ENCODE data around the gene TEX22.

Gene TEX22

DNA sequence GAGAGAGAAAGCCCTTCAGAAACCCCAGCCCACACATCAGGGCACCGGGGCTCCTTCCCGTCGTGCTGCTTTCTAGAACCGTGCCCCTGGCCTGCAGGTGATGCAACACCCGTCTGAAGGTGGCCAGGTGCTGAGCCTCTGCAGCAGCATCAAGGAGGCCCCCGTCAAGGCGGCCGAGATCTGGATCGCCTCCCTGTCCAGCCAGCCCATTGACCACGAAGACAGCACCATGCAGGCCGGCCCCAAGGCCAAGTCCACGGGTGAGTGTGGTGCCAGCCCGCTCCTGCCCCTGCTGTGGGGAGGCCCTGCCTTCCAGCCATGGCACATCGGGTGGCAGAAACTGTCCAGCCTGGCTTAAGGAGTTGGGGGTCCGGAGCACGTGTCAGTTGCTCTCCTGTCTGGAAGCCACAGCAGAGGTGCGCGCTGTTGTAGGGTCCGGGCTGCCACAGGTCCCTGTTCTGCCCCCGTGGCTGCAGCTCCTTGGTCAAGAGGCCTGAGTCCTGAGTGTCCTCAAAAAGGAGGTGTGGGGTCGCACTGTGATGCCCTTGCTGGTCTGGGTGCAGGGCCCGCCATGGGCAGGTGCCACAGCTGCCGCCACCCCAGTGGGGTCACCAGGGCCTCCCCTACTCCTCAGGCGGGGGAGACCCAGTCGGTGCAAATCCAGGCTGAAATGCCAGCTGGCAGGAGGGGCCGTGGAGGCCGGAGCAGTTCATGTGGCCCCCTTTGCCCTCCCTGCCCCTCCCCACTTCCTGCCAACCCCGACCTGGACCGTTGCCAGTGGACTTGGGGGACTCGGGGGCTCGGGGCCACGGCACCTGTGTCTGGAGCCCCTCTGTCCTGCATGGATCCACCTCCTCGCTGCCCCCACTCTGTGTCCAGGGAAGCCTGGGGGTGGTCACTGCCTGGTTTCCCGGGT lies 31.0 kb upstream of the TEX22 start:
- no peak for DNase-seq

DNA sequence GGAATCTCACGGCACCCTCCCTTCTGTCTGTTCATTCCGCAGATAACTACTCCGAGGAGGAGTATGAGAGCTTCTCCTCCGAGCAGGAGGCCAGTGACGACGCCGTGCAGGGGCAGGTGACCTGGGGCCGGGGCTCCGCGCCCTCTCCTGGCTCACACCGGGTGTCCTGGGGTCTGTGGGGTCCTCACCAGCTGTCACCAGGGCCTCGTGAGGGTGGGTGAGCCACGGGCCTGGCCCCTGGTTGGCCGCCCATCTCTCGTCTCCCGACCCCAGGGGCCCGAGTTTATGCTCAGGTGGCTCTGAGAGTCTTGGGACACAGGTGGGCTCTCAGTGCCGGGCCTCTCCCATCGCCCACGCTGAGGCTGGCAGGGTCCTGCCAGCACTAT lies 30.3 kb upstream of the TEX22 start:
- DNase-seq = no peak

DNA sequence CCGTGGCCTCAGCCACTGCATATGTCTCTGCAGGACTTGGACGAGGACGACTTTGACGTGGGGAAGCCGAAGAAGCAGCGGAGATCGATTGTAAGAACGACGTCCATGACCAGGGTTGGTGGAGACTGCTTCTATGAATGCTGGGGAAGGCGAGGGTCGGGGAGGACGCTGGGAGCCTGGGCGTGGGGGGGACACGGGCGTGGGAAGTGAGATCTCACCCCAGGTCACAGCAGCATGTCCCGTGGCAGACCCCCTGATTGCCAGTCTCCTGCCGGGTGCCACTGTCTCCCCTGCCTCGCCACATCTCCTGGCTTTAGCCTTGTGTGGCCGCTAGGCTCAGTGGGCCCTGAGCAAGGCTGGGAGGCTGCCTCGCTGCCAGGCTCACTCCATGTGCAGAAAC lies 29.9 kb upstream of the TEX22 start:
- DNase-seq = no peak

DNA sequence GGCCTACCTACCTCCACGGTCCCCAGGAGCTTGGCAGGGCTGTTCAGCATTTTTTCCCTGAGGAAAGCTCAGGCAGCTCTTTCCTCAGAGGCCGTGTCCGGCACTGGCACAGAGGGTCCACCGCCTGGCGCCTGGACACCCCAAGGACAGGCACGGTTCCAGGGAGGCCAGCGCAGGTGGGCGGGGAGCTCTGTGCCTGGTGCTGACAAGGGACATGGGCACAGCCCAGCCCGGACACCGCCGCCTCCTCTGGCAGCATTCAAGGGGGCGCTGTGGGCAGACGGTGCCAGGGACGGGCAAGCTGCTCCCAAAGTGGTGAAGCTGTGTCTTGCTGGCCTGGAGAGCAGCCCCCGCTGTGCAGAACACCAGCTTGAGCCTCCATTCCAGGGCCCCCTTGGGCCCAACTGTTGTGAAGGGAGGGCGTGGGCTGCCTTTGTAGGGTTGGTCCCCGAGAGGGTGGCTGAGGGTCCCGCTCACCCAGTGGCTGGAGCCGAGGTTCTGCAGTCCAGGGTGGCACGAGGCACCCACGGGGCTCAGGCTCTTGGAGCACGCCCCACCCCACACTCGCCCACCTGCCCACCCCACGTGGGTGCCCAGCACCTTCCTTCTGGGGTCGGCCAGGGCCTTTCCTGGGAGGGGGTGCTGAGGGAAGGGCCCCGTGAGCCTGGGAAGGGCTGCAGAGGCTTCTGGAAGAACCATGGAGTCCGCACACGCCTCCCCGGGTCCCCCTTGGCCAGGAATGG lies 29.3 kb upstream of the TEX22 start:
- DNase-seq = no peak

DNA sequence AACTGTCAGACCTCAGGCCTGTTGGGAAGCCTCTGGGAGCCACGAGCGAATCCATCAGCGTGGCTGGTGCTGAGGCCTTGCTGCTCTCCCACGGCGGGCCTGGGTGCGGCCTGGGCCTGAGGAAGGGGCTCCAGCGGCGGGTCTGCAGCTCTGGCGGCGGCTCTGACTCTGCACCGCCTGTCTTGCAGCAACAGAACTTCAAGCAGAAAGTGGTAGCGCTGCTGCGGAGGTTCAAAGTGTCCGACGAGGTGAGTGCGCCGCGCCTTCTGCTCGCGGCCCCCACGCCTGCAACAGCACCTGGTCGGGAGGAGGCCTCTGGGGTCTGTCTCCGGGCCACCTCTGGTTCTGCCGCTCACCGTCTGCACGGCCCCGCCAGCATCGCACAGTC lies 28.7 kb upstream of the TEX22 start:
- DNase-seq = no peak

DNA sequence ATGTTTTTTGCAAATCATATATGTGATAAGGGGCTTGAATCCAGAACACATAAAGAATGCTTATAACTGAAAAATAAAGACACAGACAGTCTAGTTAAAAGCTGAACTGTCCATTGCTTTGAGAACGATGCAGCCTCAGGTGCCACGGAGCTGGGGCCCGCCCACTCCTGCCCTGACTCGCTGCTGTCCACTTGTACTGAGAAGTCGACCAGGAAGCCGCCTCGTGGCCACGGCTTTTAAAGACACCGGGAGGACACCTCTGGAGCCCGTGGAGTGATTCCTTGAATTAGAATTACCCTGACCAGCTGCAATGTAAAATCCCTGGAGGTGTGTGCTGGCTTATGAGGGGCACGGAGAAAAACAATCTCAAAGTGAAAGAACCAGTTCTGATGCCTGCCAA lies 23.9 kb upstream of the TEX22 start:
- no peak for DNase-seq

DNA sequence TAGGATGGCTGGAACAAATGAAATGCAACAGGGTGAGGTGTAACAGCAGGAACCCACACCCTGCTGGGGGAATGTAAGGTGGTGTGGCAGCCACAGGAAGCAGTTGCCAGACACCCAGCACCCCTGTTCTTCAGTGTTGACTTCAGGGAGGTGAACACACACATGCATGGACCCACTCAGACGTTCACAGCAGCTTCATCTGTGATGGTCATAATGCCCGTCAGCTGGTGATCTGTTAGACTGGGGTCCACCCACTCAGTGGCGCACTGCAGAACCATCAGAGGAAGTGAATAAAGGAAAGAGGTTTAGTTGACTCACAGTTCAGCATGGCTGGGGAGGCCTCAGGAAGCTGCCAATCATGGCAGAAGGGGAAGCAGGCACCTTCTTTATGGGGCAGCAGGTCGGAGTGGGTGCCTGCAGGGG lies 22.7 kb upstream of the TEX22 start:
- DNase-seq = no peak

DNA sequence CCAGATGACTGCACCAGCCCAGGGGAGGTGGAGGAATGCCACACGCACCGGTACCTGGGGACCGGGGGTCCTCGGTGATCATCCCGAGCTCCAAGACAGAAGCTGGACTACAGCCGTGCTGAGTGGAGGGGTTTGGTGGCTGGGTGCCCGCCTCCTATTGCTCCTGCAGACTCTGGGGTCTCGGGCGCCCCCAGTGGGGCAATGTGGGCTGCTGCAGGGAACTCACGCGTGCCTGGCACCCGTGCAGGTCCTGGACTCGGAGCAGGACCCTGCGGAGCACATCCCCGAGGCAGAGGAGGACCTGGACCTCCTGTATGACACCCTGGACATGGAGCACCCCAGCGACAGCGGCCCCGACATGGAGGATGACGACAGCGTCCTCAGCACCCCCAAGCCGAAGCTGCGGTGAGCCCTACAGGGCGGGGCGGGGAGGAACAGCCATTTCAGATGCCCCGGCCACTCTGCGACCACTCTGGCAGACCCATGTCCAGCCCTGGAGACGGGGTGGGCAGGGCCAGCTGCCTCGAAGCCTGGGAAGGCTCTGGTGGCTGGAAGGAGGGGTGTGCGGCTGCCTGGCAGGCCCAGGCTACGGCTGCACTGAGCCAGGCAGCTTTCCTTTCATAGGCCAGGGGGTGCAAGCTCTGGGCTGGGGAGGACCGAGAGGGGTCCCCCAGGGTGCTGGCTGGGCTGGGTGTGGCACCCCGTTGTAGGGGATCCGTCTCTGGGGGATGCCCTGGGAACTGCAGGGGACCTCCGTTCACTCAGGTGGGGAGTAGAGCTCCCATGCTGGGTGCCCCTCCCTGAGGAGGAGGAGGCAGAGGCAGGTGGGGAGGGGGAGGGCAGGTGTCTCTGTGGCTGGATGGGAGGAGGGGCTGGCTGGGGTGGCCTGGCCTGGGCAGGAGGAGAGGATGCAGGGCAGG lies 21.6 kb upstream of the TEX22 start:
- no peak for DNase-seq

DNA sequence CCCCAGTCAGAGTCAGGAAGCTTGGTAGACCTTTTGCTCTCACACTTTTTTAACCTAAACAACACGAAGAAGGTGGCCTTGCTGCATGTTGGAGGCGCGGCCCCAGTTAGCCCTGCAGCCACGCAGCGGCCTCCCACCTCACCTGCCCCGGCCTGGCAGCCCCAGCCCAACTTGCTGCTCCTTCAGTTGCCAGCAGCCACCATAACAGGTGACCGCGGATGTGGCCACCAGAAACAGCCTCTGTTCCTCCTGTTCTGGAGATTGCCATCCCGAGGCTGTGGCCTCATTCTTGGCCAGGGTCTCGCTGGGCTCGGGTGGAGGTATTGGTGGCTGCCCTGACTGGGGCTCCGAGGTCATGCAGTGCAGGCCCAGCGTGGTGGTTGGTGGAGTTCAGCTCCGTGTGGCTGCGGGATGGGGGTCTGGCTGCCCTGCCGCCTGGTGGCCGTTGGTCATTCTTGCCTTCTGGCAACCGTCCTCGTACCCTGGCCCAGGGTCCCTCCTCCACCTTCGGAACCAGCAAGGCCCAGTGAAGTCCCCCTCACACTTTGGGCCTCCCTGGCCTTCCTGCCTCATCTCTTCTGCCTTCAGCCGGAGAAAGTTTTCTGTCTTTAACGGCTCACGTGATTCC lies 20.7 kb upstream of the TEX22 start:
- DNase-seq = no peak

DNA sequence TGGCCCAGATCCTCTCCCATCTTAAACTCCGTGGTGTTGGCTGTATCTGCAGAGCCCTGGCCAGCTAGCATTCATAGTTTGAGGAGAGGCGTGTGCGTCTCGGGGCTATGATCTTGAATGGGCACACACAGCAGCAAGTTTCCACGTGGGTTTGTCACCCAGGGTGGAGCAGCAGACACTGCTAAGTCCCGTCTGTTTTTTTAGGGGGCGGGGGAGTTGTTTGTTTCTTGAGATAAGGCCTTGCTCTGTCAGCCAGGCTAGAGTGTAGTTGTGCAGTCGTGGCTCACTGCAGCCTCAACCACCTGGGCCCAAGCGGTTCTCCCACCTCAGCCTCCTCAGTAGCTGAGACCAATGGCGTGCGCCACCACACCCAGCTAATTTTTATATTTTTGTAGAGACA lies 20.1 kb upstream of the TEX22 start:
- DNase-seq = no peak

DNA sequence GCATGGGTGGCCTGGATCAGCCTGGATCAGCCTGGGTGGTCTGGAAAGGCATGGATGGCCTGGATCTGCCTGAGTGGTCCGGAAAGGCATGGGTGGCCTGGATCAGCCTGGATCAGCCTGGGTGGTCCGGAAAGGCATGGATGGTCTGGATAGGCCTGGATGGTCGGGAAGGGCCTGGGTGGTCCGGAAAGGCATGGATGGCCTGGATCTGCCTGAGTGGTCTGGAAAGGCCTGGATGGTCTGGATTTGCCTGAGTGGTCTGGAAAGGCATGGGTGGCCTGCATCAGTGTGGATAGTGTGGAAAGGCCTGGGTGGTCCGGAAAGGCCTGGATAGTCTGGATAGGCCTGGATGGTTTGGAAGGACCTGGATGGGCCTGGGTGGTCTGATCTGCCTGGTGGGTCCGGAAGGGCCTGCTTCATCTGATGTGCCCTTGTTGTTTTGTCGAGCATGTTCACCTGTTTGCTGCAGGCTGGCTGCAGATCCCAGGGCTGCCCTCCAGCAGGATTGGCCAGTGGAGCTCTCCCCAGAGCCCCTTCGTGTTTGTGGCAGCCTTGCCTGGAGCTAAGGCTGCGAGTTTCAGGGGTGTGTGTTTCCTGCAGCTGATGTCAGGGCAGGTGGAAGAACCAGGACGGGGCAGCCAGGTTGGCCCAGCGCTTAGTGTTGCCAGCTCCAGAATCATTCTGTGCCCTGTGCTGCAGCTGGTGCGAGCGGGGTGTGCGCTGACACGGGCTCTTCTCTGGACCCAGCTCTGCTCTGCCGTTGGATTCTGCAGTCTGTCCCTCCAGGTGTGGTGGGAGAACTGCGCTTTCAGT lies 19.3 kb upstream of the TEX22 start:
- DNase-seq = no peak

DNA sequence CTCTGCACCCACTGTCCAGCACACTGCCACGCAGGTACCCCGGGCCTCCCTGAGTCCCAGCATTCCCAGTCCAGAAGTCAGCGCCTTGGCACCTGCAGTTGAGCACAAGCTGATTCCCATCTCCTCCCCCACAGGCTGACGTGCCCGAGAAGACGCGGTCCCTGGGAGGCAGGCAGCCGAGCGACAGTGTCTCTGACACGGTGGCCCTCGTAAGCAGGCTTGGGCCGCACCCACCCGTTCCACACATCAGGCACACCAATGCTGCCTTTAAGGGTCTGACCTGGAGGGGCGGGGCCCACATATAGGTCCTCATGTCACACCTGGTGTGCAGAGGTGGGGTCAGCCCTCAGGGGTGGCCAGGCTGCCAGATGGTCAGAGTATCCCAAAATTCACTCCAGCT lies 18.4 kb upstream of the TEX22 start:
- DNase-seq = no peak

DNA sequence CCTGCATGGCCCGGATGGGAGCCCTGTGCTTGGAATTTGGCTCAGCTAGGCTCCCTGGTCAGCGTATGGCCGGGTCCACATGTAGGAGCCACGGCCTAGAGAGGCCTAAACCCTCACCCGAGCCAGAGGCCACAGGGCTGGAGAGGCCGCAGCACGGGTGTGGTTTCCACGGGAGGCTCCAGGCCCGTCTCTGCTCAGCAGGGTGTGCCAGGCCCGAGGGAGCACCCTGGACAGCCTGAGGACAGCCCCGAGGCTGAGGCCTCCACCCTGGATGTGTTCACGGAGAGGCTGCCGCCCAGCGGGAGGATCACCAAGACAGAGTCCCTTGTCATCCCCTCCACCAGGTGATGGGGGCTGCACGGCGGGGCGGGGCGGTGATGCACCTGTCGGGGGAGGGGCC lies 17.6 kb upstream of the TEX22 start:
- no peak for DNase-seq

DNA sequence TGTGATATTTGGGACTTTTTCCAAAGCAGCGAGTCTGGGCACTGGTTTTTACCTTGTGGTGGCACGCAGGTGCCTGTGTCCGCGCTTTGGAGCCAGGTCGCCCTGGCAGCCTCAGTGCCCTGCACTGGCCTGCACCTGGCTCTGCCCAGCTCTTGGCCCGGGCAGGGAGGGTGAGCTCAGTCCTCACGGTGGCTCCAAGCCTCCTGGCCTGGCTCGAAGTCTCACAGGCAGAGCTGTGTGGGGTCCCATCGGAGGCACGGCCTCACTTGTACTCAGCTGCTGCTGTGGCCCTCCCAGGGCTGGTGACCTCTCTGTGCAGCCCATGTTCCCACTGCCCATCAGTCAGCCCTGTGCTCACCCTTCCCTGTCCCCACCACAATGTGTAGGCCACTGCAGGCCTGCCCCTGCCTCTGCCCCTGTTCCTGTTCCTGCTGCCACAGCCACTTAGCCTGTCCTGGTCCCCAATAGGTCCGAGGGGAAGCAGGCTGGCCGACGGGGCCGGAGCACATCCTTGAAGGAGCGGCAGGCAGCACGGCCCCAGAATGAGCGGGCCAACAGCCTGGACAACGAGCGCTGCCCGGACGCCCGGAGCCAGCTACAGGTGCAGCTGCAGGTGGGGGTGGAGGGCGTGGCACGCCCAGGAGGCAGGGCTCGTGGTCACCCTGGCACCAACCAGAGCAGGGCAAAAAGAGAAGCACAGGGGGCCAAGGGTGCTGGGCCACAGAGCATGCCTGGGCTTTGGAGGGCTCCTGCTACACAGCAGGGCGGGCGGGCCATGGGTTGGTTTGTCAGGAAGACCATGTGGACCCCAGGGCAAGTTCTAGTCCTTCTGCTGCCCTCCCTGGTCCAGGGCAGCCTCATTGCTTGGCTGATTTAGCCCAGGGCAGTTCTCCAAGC lies 16.6 kb upstream of the TEX22 start:
- DNase-seq = no peak

DNA sequence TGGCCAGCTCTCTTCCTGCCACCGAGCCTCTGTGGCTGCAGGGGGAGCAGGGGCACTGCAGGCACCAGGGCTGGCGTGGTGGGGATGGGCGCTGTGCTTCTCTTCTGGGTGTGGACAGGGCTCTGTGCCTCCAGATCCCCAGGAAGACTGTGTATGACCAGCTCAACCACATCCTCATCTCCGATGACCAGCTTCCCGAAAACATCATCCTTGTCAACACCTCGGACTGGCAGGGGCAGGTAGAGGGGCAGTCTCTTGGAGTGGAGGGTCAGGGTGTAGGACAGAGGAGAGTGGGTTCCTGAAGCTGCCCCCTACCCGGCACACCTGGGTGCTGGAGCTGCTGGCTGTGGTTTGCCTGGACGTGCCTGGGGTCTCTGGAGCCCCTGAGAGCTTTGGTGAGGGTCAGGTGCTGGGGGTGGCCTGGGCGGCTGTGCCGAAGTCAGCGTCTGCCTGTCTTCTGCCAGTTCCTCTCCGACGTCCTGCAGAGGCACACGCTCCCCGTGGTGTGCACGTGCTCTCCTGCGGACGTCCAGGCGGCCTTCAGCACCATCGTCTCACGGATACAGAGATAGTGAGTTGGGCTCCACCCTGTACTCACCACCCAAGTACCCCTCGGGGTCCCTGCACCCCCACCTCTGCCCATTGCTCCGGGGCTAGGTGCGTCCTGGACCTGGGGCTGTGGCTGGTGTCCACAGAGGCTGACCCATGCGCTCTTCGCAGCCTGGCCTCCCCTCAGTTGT lies 15.8 kb upstream of the TEX22 start:
- no peak for DNase-seq

DNA sequence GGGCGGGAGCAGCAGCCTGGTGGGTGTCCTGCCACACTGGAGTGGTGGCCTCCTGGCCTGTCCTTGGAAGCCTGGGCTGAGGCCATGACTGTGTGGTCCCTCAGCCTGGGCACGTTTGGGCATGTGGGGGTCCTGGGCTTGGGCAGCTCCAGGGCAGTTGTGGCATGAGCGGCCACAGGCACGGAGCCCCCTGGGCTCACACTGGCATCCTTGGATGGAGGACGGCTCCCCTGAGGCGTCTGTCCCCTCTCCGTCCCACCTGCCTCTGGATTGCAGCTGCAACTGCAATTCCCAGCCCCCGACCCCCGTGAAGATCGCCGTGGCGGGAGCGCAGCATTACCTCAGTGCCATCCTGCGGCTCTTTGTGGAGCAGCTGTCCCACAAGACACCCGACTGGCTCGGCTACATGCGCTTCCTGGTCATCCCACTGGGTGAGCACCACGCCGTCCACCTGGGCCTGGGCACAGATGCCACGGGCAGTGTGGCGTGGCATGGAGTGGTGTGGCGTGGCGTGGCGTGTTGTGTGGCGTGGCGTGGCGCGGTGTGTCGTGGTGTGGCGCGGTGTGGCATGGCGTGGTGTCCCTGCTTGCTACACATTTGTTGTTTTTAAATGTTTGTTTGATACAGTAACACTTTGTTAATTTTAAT lies 15.1 kb upstream of the TEX22 start:
- no peak for DNase-seq

DNA sequence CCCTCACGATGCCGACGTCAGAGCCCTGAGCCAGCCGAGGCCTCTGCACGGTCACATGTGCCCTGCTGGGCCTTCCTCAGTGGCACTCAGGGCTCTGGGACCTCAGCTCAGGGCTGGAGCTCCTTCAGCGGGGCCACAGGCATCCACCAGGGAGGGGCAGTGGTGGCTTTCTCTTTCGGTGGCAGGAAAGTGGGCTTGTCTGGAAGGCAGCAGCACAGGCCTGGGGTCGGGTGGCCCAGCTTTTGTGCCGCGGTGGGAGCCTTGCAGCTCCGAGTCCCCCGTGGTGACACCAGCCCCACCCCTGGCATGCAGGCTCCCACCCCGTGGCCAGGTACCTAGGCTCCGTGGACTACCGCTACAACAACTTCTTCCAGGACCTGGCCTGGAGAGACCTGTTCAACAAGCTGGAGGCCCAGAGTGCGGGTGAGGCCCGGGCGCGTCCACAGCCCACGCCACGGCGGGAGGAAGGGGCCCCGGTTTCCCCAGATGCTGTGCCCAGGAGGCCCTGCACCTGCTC lies 14.2 kb upstream of the TEX22 start:
- DNase-seq = no peak

DNA sequence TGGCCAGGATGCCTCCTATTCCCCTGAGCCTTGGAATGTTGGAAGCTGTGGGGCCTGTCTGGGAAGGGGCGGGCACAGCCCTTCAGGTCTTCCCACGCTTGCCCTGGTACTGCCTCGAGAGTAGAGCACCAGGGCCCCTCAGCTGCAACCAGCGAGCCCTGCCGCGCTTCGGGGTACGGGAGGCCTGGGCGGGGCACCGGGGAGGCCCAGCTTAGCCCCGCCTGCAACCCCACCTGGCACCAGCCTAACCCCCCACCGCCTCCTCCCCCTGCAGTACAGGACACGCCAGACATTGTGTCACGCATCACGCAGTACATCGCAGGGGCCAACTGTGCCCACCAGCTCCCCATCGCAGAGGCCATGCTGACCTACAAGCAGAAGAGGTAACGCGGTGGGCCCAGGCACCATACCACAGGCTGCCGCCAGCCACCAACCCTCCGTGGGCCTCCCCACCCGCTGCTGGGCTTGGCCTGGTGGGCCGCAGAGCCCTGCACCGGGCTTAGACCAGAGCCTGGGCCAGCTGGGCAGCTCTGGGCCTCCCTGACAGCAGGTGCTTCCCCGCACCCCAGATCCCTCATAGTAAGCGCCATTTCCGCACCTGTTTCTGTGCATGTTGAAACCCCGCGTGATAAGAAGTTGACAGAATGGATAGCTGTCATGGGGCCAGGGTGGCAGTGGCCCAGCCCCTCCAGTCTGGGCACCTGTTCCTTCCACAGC lies 13.6 kb upstream of the TEX22 start:
- DNase-seq = no peak

DNA sequence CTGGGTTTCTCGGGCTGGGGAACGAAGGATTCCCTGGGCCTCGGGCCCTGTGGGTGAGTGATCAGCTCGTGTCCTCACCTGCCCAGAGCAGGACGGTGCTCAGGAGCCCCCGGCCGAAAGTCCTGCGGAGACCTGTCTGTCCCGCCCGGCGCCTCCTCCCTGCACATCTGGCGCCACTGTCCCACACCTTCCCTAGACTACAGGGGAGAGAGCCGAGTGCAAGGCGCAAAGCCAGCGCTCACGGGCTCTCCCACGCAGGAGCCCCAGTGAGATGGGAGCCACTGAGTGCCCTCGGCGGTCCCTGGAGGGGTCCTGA lies 13.1 kb upstream of the TEX22 start:
- DNase-seq = no peak

Data from NCI-H1930 (cell line).